Measurements from ENCODE around the gene VCL.

The VCL gene

GRCh38 chr10:74104480-74104879, 106.6 kb downstream of the VCL start:
- H3K27ac ChIP-seq, result no peak overlapping the region
- TF ChIP-seq ZFX (IDR thresholded peaks at IDR 0.05; ENCODE audit: borderline replicate concordance), result no peak
- no peak for TF ChIP-seq CTCF (IDR thresholded peaks at IDR 0.05)

GRCh38 chr10:74104996-74105395, 107.1 kb downstream of the VCL start:
- no peak overlapping the region for H3K27ac ChIP-seq
- TF ChIP-seq CTCF (IDR thresholded peaks at IDR 0.05) (no peak), ZFX (IDR thresholded peaks at IDR 0.05; ENCODE audit: borderline replicate concordance) (no peak)

- no peak for TF ChIP-seq ZFX (IDR thresholded peaks at IDR 0.05; ENCODE audit: borderline replicate concordance)
- TF ChIP-seq CTCF (IDR thresholded peaks at IDR 0.05), result no peak
These were observed 109.5 kb downstream of the VCL start for GRCh38 chr10:74107391-74107790.

GRCh38 chr10:74109452-74109851, 111.5 kb downstream of the VCL start:
- no peak overlapping the region for H3K27ac ChIP-seq
- TF ChIP-seq ZFX (IDR thresholded peaks at IDR 0.05; ENCODE audit: borderline replicate concordance) (no peak), CTCF (IDR thresholded peaks at IDR 0.05) (no peak)

More at GRCh38 chr10:74107391-74107790, 109.5 kb downstream of the VCL start:
- no peak overlapping the region for H3K27ac ChIP-seq

- no peak for TF ChIP-seq ZFX (IDR thresholded peaks at IDR 0.05; ENCODE audit: borderline replicate concordance)
- no peak overlapping the region for H3K27ac ChIP-seq
These were observed 112.2 kb downstream of the VCL start for GRCh38 chr10:74110120-74110519.

GRCh38 chr10:74111799-74112198, 113.9 kb downstream of the VCL start:
- no peak overlapping the region for H3K27ac ChIP-seq
- TF ChIP-seq ZFX (IDR thresholded peaks at IDR 0.05; ENCODE audit: borderline replicate concordance) (no peak), CTCF (IDR thresholded peaks at IDR 0.05) (no peak)

GRCh38 chr10:74113546-74113945, 115.6 kb downstream of the VCL start:
- no peak for TF ChIP-seq ZFX (IDR thresholded peaks at IDR 0.05; ENCODE audit: borderline replicate concordance)
- no peak for TF ChIP-seq CTCF (IDR thresholded peaks at IDR 0.05)
- H3K27ac ChIP-seq, result no peak overlapping the region

GRCh38 chr10:74114041-74114448, 116.1 kb downstream of the VCL start:
- TF ChIP-seq CTCF (IDR thresholded peaks at IDR 0.05), result no peak
- no peak for TF ChIP-seq ZFX (IDR thresholded peaks at IDR 0.05; ENCODE audit: borderline replicate concordance)
- no peak overlapping the region for H3K27ac ChIP-seq

Measured in 22Rv1 (cell line).